ENCODE measurements around the gene FBXL14. TPM values are rescaled to one million over a fixed set of nuclear protein-coding genes. Genes with fewer than 3 reads are reported as not detected.

The FBXL14 gene
- total RNA-seq, 1 experiment from 2014 or later, result 16.1 TPM

DNA sequence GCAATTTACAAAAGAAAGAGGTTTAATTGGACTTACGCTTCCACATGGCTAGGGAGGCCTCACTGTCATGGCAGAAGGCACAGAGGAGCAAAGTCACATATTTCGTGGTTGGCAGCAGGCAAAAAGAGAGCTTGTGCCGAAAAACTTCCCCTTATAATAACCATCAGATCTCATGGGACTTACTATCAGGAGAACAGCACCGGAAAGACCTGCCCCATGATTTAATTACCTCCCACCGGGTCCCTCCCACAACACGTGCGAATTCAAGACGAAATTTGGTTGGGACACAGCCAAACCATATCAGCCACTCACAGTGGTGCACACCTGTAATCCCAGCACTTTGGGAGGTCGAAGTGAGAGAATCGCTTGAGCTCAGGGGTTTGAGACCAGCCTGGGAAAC, 68.5 kb downstream of the FBXL14 start:
- no peaks in the 10 kb centered on the region for H3K36me3 ChIP-seq
- no peak overlapping the region for H3K27ac ChIP-seq
- peaks cover 24% of the 10 kb centered on the region for H3K4me1 ChIP-seq (replicated peaks)
- H3K4me3 ChIP-seq, result no peak overlapping the region
- DNase-seq (ENCODE audit: low read depth in 1 of 2, low spot score in 2 of 2), result no peak
- H3K27me3 ChIP-seq (replicated peaks), result peaks cover 6% of the 10 kb centered on the region
- H3K9me3 ChIP-seq (replicated peaks), result peaks cover 3% of the 10 kb centered on the region; the same call in 1 of the 2 replicates

DNA sequence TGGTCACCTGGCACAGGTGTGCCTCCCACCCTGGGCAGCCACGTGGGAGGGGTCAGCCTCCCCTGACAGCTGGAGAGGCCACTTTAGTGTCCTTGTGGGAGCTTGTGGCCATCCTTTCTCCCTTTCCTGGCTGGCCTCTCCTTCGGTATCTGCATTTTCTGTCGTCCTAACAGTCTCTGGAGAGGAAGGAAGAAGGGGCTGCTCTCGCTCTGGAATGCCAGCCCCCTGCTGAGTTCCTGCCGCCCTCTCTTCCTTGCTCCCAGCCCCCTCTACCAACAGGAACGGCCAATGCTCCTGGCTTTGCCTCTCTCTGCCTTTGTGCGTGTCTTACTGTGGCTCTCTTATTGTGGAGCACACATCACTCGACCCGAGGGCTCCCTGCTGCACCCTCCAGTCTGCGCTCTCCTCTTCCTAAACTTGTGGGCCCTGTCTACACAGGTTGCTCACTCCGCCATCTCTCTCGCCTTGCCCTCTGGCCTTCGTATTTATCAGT, 70.8 kb downstream of the FBXL14 start:
- H3K27ac ChIP-seq, result no peak overlapping the region
- DNase-seq (ENCODE audit: low read depth in 1 of 2, low spot score in 2 of 2), result no peak

DNA sequence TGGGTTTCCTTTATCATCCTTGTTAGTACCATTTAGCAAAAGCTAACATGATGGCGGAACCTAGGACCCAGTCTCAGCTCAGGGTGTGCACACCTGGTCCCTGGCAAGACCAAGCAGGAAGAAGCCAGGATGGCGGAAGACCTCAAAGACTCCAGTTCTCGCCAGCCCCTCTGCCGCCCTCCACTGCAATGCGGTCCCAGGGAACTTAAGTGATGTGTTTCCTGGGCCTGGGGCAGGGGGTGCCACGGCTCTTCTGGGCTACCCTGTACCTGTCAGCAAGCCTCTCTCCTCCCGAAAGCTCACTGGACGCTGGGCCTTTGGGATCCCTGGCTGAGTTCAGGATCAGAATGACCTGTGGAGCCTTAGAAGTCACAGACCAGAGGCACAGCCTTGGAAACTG, 71.3 kb downstream of the FBXL14 start:
- no peaks in the 10 kb centered on the region for H3K9me3 ChIP-seq (replicated peaks)
- H3K27me3 ChIP-seq (replicated peaks), result no peaks in the 10 kb centered on the region
- no peak overlapping the region for H3K27ac ChIP-seq
- H3K4me3 ChIP-seq, result no peak overlapping the region
- H3K36me3 ChIP-seq, result no peaks in the 10 kb centered on the region
- H3K4me1 ChIP-seq (replicated peaks), result peaks cover 32% of the 10 kb centered on the region
- DNase-seq (ENCODE audit: low read depth in 1 of 2, low spot score in 2 of 2), result no peak

More for the DNA sequence above, 70.8 kb downstream of the FBXL14 start:
- H3K27me3 ChIP-seq (replicated peaks), result no peaks in the 10 kb centered on the region
- H3K4me1 ChIP-seq (replicated peaks), result peaks cover 28% of the 10 kb centered on the region
- H3K9me3 ChIP-seq (replicated peaks), result no peaks in the 10 kb centered on the region
- no peaks in the 10 kb centered on the region for H3K36me3 ChIP-seq
- H3K4me3 ChIP-seq, result no peak overlapping the region

DNA sequence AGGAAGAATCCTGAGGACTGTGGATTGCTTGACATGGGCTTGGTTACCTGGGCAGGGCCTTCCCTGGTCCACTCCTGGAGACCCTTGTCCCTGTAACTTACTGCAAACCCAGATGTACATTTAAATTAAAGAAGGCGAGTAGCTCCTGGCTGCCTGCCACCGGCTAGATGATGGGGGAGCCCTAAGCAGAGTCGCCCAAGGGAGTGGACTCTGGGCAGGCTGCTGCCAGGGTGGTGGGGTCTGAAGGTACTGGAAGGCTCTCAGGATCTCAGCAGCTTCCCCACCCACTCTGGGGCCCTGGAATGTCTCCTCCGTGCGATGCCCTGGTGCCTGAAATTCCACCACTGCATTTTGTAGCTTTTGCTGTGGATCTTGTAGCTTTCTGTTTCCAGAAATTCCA, 74.7 kb downstream of the FBXL14 start:
- H3K4me3 ChIP-seq, result no peak overlapping the region
- H3K9me3 ChIP-seq (replicated peaks), result no peaks in the 10 kb centered on the region
- no peak for DNase-seq (ENCODE audit: low read depth in 1 of 2, low spot score in 2 of 2)
- peaks cover 33% of the 10 kb centered on the region for H3K4me1 ChIP-seq (replicated peaks)
- H3K36me3 ChIP-seq, result no peaks in the 10 kb centered on the region
- H3K27ac ChIP-seq, result no peak overlapping the region
- no peaks in the 10 kb centered on the region for H3K27me3 ChIP-seq (replicated peaks)

DNA sequence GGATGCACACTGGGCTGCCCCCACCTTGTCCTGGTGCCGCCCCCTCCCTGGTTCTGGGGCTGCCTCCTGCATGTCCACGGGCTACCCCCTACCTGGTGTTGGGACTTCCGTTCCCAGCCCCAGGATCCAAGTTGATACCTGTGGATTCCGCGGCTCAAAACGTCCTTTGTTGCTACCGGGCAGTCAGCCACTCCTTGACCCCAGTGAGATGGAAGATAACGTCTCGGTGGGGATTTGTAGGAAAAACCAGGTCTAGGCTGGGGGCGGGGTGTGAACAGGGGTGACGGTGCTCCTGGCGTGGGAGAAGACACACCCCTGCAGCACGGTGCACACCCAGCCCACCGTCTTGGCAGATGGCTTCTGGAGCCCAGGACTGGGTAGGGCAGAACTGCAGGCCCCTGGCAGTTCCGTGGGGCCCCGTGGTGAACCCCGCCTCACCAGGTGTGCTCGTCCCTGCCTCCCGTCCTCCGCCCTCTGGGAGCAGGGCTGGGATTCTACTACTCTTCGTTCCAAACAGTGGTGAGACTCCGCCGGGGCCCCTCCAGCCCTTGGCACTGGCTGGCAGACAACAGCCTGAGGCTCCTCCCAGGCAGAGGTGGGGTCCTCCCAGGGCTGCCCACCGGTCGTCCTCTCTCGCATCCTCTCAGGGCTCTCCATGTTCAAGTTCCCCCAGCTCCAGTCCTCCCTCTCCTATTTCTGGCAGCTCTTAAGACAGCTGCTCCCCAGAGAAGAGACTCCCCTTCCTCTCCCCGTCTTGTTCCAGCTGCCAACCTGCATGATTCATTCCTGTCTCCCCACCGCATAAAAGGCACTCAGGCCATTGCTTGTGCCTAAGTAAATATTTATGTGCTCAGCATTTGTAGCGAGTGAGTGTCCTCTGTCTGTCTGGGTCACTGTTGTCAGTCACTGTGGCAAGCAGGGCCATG, 75.5 kb downstream of the FBXL14 start:
- peaks cover 33% of the 10 kb centered on the region for H3K4me1 ChIP-seq (replicated peaks)
- H3K27me3 ChIP-seq (replicated peaks), result no peaks in the 10 kb centered on the region
- peak; percentile 90 for DNase-seq (ENCODE audit: low read depth in 1 of 2, low spot score in 2 of 2)
- no peaks in the 10 kb centered on the region for H3K36me3 ChIP-seq
- no peak overlapping the region for H3K27ac ChIP-seq
- no peaks in the 10 kb centered on the region for H3K9me3 ChIP-seq (replicated peaks)
- H3K4me3 ChIP-seq, result no peak overlapping the region

DNA sequence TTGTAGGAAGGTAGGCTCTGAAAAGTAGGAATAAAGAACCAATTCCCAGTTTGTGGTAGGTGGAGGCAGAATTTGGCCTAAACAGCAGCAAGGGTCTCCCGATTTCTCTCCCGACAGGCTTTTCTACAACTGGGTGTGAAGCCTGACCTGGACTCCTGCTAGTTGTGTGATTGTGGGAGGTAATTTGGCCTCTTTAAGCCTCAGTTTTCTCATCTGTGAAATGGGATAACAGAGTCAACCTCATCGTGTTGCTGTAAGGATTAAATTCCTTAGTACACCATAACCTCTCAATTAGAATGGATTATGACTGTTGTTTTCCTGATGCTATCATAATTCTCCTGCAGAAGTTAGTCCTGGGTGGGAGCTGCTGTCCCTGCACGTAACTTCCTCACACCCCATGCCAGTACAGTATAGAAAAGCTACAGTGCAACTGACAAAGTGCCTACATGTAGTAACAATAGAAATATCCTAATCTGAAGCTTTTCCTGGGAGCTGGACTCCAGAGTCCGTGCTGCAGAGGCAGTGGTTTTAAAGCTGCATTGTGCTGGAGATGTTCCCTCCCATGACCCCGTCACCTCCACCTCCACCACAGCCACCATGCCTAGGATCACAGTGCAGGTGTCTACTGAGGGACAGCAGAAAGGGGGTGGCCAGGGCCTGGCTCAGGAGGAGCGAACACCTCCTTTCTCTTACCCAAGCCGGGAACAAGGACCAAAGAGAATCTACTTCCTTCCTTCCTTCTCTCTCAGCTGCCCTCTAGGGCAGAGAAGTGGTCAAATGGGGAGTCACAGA, 76.5 kb downstream of the FBXL14 start:
- Histone ChIP-seq H3K27ac (no peak overlapping the region), H3K4me1 (replicated peaks) (peaks cover 33% of the 10 kb centered on the region), H3K9me3 (replicated peaks) (no peaks in the 10 kb centered on the region), H3K36me3 (no peaks in the 10 kb centered on the region), H3K27me3 (replicated peaks) (no peaks in the 10 kb centered on the region), H3K4me3 (no peak overlapping the region)
- no peak for DNase-seq (ENCODE audit: low read depth in 1 of 2, low spot score in 2 of 2)

DNA sequence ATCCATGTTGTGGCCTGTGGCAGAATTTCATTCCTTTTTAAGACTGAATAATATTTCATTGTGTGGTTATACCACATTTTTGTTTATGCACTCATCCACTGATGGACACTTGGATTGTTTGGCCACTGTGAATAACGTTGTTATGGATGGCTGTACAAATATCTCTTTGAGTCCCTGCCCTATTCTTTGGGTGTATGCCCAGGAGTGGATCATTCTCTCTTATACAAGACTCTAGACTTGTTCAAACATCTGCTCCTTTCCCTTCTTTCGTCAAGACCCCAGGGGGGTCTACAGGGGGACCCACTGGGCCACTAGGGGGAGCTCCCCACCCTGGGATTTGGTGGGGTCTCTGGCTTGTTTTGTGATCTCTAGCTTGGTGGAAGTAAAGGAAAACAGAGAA, 77.4 kb downstream of the FBXL14 start:
- no peak overlapping the region for H3K27ac ChIP-seq
- no peaks in the 10 kb centered on the region for H3K27me3 ChIP-seq (replicated peaks)
- H3K9me3 ChIP-seq (replicated peaks), result no peaks in the 10 kb centered on the region
- DNase-seq (ENCODE audit: low read depth in 1 of 2, low spot score in 2 of 2), result peak in 1 of 2 experiments; percentile 44
- no peaks in the 10 kb centered on the region for H3K36me3 ChIP-seq
- peaks cover 33% of the 10 kb centered on the region for H3K4me1 ChIP-seq (replicated peaks)
- H3K4me3 ChIP-seq, result no peak overlapping the region

Other genes starting within 250 kb of the FBXL14 start
- 8.9 and 15.4 TPM in 2 replicates for gene WNT5B, start 34.6 kb upstream of the FBXL14 start, total RNA-seq (2014; rRNA removed; shearing (Covaris generic))
- gene ADIPOR2, start 96.5 kb upstream of the FBXL14 start, total RNA-seq (2014; rRNA removed; shearing (Covaris generic)), result 18.2 and 38.7 TPM in 2 replicates
- gene LRTM2, start 226.0 kb upstream of the FBXL14 start, total RNA-seq (2014; rRNA removed; shearing (Covaris generic)), result not detected in 2 replicates

Data from SJSA1 (cell line).